Measurements from ENCODE around the gene FYN.

FYN gene

DNA sequence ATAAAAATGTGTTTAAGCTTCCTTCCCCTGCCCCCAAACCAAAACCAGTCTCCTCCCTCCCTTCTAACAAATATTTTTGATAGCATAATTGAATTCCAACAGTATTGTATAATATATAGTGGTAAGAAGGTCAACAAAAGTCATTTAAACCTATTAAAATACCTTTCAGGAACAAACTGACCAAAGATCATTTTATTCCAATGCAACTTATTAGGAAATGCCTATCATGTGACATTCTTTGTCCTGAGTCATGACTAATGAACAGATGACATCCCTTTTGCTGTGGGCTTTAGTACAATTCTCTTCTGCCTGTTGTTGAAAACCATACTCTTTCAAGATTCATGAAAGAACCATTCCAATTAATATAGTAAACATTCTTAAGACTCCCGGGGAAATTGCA lies 216.1 kb downstream of the FYN start:
- TF ChIP-seq, protein P1, sequence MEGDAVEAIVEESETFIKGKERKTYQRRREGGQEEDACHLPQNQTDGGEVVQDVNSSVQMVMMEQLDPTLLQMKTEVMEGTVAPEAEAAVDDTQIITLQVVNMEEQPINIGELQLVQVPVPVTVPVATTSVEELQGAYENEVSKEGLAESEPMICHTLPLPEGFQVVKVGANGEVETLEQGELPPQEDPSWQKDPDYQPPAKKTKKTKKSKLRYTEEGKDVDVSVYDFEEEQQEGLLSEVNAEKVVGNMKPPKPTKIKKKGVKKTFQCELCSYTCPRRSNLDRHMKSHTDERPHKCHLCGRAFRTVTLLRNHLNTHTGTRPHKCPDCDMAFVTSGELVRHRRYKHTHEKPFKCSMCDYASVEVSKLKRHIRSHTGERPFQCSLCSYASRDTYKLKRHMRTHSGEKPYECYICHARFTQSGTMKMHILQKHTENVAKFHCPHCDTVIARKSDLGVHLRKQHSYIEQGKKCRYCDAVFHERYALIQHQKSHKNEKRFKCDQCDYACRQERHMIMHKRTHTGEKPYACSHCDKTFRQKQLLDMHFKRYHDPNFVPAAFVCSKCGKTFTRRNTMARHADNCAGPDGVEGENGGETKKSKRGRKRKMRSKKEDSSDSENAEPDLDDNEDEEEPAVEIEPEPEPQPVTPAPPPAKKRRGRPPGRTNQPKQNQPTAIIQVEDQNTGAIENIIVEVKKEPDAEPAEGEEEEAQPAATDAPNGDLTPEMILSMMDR (IDR thresholded peaks at IDR 0.05; ENCODE audit: low read depth, low read length, missing control alignments): no peak
- no peak for DNase-seq (ENCODE audit: low read depth)
- no peak overlapping the region for H3K4me3 ChIP-seq (ENCODE audit: low read depth, low read length)

DNA sequence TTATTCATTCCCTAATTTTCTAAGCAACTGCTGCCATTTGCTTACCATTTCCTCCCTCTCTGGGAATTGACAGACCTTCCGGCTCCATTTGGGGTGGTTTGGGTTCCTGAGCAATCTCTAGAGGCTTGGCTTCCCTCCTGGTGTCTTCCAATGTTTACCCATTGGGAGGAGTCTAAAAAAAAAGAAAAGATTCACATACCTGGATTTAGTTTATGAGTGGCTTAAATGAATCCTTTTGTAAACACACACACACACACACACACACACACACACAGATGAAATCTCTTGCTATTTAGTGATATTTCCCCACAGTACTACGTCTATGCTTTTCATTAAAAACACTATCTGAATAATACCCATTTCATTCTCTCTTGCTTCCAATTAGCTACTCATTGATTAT lies 219.3 kb downstream of the FYN start:
- no peak overlapping the region for H3K4me3 ChIP-seq (ENCODE audit: low read depth, low read length)
- TF ChIP-seq, protein P1 (IDR thresholded peaks at IDR 0.05; ENCODE audit: low read depth, low read length, missing control alignments): no peak

DNA sequence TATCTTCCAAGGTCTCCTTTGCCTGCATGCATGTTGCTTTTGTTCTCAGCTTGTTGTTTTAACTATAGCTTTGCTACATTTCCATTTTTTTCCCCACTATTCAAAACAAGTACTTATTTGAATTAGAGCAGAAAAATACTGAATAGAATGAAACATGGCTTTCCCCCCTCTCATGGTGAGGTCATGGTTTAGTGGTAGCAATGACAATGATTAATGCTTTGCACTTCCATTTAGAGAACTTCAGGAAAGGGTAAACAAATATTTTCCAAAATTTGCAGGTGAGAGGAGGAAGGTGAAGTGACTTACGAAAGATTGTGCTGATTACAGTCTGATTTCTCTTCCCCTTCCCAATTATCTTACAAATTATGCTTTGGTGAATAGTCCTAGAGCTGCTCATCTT lies 219.8 kb downstream of the FYN start:
- TF ChIP-seq, protein P1 (IDR thresholded peaks at IDR 0.05; ENCODE audit: low read depth, low read length, missing control alignments): no peak
- no peak for DNase-seq (ENCODE audit: low read depth)
- no peak overlapping the region for H3K4me3 ChIP-seq (ENCODE audit: low read depth, low read length)

More for the DNA sequence above, 219.3 kb downstream of the FYN start:
- no peak for DNase-seq (ENCODE audit: low read depth)

DNA sequence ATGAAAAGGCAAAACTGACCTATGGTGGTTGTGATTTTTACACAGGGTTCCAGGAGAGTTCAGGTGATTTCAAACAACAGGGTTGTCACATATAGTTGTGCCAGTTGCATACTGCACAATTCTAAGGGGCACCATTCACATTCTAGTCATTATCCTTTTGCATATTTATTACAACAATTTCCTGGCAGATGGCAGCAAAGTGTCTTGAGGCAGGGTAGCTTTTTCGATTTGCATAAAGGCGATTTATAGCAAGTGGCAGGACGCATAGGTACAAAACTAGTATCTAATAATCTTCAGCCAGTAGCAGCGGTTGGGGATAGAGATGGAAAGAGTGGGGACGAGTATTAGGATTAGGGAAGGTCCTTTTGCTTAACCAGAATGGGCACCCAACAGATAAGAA lies 221.1 kb downstream of the FYN start:
- no peak overlapping the region for H3K4me3 ChIP-seq (ENCODE audit: low read depth, low read length)
- TF ChIP-seq, protein P1 (IDR thresholded peaks at IDR 0.05; ENCODE audit: low read depth, low read length, missing control alignments): no peak
- no peak for DNase-seq (ENCODE audit: low read depth)

DNA sequence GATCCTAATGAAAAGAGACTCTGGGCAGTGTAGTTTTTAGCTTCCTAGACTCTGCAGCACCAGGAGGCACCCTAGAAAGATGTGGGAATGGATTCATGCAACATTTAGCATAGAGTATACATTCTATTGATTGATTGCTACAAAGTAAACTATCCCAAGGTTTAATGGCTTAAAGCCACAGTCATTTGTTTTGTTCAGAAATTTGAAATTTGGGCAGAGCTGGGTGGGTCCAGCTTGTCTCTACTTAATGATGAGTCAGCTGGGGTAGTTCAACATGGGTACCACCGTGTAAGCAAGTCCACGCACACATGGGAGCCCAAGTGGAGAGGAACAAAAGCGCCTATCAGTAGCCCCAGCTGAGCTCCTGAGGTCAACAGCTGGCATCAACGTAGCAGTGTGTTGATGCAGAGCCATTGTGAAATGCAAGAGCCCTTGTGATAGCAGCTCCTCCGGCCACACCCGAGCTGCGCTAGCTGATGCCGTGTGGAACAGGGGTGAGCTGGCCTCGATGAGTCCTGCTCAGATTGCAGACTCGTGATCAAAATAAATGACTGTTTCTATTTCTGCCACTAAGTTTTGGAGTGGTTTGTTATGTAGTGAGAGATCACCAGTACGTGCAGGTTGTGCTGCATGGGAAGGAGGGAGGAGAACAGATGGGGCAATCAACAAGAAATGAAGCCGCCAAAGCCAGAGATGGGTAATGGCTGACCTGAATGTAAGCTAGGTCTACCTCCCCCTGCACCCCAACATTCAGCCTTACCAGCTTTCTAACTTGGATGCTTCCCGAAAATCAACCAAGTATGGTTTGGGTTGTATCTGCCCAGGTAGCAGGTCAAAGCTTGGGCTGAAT lies 221.8 kb downstream of the FYN start:
- no peak overlapping the region for H3K4me3 ChIP-seq (ENCODE audit: low read depth, low read length)
- no peak for DNase-seq (ENCODE audit: low read depth)
- TF ChIP-seq, protein P1 (IDR thresholded peaks at IDR 0.05; ENCODE audit: low read depth, low read length, missing control alignments): no peak

DNA sequence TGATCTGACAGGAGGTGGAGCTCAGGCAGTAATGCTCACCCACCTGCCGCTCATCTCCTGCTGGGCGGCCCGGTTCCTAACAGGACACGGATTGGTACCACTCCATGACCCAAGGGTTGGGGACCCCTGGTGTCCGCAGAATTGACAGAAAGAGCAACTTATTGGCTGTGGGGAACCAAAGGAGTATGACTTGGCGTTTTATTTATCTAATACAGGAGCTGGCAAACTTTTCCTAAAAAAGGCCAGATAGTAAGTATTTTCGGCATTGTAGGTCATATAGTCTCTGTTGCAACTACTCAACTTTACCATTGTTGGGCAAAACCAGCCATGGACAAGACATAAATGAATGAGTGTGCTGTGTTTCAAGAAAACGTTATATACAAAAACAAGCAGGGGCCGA lies 223.2 kb downstream of the FYN start:
- no peak overlapping the region for H3K4me3 ChIP-seq (ENCODE audit: low read depth, low read length)
- TF ChIP-seq, protein P1 (IDR thresholded peaks at IDR 0.05; ENCODE audit: low read depth, low read length, missing control alignments): no peak
- DNase-seq (ENCODE audit: low read depth): no peak

DNA sequence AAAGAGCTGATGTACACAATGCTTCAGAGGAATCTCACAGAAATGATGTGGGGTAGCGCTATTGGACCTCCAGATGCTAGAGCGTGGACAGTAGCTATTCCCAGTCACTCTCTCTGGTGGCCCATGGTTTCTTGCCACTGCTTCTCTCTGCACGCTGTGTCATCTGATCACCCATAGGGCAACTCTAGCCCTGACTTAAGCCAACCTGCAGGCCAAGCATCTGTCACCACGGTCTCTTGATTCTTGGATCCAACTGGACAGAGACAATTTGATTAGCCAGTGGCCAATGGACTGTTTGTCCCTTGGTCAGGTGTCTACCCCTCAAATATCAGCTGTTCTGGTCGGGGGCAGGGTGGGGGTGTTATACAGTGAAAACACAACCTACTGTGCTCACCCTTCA lies 225.2 kb downstream of the FYN start:
- TF ChIP-seq, protein P1 (IDR thresholded peaks at IDR 0.05; ENCODE audit: low read depth, low read length, missing control alignments): no peak
- no peak for DNase-seq (ENCODE audit: low read depth)
- H3K4me3 ChIP-seq (ENCODE audit: low read depth, low read length): no peak overlapping the region

Data from GM12864 (cell line).